GM19043 (cell line): Measurements from ENCODE around the gene TSPAN5.

Experiments
- ATAC-seq: cut with Tn5 transposase; IDR thresholded peaks from one replicate; pipeline ENCODE4 v1.9.1; 2021; ENCODE audit warnings: low read depth; ENCODE audit not compliant: unreplicated experiment

Gene TSPAN5

DNA sequence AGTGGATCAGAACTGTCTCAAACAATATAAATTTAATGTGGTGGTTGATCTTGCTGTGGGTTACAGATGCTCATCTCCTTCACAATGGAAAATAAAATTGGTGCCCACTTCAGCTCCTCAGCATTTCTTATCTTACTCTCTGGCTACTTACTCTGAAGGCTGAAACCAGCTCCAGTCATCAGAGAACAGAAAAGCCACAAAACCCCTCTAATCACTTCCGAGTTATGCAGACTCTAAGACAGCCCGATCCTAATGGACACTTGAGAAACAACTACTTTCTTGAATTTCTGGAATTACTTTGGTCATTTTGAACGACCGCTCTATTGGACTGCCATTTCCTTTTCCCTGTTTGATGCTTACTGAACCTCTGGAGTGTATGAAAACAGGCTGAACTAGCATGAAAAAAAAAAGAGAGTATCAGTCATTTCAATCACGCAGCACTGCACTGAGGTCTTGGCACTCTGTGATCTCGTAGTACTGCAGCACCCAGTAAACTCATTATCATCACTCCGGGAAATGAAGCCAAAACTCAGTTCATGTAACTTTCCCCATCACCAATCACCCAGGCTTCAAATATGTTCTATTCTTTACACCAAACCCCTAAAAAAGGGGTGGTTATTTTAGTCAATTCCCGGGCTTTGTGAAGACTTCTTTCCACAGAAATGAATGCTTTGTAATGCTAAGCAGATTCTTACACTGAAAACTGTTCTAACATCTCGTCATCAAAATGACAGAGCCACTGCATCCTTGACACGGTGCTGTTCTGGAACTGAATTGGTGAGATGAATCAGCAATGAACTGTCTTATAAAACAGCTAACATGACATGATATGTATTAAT, 54.5 kb downstream of the TSPAN5 start:
- no peak for ATAC-seq

DNA sequence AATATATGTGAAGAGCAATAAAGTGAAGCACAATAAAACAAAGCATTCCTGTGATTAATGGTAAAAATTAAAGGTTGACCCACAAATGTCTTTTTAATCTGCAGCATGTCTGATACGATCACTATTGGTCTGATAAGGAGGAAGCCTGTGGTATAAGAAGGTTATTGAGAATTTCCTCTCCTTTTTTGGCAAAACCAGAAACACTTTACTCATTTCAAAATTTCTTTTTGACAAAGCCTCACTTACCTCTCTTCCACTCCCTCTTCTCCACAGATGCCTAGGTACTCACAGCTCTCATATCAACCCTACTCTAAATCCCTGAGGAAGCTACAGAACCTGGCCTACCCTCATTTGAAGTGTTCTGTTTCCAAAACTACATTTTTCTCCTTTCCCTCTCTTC, 56.1 kb downstream of the TSPAN5 start:
- no peak for ATAC-seq

DNA sequence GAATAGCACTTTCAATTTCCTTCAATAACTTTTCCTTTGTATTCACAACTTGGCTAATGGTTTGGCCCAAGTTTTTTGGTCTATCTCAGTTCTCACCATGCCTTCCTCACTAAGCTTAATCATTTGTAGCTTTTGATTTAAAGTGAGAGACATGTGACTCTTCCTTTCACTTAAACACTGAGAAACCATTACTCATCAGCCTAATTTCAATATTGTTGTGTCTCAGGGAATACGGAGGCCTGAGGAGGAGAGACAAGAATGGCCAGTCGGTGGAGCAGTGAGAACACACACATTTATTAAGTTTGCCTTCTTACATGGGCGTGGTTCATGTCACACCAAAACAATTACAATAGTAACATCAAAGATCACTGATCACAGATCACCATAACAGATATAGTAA, 56.7 kb downstream of the TSPAN5 start:
- peak; percentile 69 for ATAC-seq

DNA sequence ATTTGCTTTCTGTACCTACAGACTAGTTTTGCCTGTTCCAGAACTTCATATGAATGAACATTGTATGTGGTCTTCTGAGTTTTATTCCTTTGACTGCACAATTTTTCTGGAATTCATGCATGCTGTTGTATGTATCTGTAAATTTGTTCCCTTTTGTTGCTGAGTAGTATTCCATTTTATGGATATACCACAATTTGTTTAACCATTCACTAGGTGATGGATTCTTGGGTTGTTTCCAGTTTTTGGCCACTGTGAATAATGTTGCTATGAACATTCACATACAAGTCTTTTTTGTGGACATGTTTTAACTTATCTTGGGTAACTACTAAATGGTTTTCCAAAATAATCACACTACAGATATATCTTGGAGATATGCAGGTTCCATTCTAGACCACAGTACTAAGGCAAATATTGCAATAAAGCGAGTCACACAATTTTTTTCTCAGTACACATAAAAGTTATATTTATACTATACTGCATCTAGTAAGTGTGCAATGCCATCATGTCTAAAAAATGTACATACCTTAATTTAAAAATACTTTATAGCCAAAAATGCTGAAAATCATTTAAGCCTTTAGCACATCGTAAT, 58.7 kb downstream of the TSPAN5 start:
- ATAC-seq = no peak

DNA sequence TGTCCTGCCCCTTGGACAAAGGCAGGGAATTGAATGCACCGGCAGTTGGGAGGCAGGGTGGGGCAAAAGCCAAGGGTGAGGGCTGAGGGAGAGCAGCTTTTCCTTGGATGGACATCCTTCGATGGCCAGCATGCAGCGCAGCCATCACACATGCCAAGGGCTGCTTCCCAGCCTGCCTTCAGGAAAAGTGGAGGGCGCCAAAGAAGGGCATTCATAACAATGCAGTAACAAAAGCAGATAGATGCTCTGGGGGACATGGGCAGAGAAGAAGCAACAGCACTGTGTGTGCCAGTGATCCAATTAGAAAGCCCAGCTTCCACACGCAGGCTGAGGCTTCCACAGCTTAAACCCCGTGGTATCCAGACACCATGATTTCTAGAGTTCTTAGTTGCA, 71.5 kb downstream of the TSPAN5 start:
- no peak for ATAC-seq

DNA sequence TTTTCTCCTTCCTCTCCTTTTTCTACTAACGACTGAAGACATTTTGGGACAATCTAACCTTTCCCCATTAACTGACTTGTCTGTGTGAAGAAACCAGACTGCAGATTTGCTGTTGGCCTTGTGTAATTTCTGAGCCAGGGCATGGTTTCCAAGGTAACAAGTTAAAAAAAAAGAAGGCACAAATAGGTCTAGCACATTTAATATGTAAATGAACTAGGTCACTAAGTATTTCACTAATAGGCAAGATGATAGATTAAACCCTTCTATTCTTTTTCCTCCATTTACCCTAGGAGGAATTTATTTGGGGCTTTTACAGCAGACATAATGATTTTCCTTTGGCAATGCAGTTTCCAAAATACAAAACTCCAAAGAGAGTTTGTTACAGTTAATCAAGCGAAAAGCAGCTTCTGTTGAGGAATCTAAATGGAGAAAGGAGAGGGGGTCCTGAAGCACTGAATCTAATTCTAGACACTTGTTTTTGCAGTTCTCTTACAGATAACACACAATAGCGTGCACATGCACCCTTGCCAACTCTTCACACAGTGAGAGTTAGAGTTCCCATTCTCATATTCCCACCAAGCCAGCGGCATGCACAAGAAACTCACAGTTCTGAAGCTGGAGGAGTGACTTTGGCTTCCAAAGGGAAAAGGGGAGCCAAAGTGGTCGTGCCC, 72.0 kb downstream of the TSPAN5 start:
- ATAC-seq = no peak

DNA sequence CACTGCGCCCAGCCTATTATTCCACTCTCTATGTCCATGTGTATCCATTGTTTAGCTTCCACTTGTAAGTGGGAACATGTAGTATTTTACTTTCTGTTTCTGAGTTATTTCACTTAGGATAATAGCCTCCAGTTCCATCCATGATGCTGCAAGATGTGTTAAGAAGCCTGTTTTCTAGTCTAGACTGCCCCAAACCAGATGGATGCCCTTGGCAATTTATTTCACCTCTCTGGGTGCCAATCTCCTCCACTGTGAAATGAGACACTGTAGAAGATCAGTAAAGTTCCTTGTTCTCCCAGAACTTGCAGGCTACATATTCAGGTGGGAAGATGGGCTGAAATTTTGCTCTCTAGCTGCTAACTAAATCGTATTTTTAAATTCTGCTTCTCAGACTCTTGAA, 72.8 kb downstream of the TSPAN5 start:
- ATAC-seq = no peak

DNA sequence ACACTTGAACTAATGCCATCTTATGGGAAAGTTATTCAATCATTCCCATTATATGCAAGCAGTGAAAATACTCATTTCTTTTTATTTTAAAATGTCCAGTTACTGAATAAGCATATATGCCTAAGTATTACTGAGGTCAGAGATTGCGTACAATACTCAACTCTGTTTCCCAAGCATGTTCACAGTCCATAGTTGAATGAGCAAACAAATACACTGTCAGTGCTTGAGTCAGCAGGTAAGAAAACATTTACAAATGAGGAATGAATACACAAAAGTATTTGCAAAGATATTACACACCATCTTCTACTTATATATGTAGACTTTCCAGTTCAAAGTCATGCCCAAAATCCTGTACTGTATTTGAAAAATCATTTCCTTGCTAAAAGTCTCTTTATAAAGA, 74.1 kb downstream of the TSPAN5 start:
- no peak for ATAC-seq

DNA sequence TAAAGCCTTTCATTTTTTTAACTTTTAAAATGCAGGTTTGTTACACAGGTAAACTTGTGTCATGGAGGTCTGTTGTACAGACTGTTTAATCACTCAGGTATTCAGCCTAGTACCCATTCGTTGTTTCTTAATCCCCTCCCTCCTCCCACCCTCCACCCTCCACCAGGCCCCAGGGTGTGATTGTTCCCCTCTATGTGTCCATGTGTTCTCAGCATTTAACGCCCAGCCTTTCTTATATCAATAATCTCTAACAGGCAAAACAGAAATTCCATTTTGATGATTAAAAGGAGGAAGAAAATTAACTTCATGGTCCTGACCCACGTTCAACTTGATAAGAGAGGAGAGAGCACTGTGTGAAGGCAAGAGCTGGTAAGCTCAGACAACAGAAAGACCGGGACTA, 75.1 kb downstream of the TSPAN5 start:
- ATAC-seq = no peak

DNA sequence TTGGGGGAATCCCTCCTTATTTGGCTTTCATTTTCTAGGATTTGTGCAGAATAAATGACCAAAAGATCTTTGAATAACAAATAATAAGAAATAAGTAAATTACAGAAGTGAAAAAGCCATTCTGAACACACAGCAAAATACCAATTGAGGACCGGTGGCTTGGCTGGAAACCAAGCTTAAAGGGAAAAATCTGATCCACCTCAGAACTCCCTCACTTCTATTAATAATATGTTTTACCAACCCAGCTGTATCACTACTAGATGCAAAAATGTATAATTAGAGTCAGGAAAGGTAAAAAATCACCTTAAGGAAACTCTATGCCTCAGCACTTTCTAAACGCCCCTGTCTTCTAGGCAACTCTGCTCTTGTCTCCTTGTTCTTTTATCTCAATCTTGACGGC, 77.3 kb downstream of the TSPAN5 start:
- no peak for ATAC-seq

DNA sequence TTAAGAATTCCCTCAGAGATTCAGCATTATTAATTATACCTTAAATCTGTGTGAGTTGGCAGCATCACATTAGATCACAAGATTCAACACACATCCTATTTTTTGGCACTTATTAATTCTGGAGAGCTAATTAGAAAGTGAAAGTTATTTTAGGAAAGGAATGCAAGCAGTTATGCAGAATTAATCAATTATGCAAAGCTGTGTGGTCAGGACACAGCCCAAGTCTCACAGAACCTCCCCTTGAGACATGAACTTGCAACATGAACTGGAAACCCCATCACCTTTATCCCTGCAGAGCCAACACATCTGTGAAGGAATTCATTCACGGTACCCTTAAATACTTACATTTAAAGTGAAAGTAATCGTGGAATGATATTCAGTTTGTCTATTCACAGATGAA, 80.5 kb downstream of the TSPAN5 start:
- ATAC-seq = no peak

DNA sequence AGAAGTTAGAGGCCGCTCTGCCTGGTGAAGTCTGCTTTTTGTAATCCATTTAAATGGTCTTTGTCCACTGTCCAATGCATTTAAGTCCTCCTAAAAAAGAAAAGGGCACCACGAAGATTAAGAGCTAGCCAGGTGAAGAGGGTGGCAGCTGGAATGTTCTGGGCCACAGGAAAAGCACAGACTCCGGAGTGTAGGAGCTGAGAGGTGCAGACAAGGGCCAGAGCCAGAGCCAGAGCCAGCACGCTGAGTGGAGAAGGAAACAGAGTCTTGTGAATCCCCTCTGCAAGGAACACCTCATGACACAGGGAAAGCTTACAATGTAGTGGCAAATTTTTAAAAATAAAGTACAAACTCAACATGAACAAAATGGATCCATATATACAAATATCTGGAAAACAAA, 83.6 kb downstream of the TSPAN5 start:
- ATAC-seq = no peak

DNA sequence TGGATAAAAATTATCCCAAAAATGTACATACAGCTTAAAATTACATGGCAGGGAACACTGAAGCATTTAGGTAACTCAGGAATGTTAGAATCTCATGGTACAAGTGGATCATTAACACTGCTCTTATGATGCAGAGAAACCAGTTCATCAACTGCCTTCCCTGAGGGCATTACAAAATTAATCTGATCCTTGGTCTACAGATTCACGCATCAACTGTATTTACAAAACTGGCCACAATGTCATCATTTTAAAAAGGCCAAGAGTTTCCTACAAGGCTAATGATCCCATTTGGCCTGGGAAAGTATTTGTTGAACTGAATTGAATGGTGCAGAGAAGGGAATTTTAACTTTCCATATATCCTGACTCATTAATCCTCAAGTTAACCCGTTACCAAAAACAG, 84.6 kb downstream of the TSPAN5 start:
- no peak for ATAC-seq

DNA sequence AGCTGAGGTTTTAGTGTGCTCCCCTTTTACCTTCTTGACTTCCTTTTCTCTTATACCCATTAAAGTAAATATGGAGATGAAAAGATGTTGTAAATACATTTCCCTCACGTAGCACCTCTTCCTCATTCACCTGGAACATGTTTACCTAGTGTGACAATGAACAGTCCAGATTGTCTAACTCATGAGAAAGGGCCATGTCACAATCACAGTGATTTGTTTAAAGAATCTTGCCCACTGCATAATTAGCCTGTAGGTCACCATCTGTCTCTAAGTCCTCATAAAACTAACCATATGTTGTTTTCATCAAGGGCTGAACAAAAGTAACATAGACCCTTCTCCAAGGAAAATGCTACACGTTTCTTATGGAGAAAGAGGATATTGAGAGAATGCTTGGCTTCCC, 85.7 kb downstream of the TSPAN5 start:
- no peak for ATAC-seq

DNA sequence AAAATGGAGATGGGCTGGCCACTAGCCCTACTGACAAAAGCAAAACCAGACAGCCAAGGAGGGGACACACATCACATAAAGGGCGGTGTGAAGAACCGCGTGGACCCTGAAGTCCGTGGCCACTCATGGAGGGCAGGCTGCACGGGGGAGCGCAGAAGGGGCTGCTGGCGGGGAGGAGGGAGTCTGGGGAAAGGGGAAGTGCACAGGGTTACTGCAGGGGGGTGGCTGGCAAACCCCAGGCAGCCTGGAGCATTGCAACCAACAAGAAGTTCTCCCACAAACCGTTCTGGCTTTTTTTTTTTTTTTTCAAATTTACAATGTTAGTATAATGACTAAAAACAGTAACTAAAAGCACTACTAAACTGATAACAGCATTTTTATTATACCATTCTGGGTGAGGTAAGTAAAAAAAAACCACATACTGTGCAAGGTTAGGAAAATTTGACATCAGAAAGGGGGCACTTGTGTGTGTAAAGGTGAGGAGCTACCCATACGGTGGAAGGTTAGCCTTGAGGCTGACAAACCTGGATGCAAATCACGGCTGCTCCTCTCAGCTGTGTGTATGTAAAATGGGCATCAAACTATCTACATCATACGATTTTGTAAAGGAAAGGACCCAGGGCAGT, 87.1 kb downstream of the TSPAN5 start:
- no peak for ATAC-seq

DNA sequence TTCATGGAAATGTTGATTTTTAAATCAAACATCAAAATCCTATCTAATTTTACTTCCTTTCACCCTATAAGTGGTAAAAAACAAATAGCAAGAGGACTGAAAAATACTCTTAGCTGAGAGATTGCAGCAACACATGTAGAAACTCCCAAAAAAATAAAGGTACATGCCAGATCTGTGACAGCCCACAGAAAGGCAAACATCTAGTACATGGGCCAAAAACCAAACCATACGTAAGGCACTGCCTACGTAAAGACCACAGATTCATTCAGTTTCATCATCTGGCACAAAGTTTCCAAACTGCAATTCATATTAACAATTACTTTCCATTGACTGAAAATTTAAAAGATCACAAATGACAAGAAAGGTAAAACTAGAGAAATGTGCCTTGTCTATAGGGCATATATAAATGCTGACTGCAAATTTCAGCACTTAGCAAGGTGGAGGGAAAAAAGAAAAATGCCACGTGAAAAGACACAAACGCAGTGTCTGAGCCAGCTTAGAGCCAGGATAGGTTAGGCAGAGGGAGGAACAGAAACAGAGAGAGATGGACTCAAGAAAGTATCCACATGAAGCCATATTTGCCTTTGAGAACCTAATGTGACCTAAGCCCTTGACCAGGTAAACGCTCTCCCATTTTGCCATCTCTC, 88.1 kb downstream of the TSPAN5 start:
- ATAC-seq = no peak

DNA sequence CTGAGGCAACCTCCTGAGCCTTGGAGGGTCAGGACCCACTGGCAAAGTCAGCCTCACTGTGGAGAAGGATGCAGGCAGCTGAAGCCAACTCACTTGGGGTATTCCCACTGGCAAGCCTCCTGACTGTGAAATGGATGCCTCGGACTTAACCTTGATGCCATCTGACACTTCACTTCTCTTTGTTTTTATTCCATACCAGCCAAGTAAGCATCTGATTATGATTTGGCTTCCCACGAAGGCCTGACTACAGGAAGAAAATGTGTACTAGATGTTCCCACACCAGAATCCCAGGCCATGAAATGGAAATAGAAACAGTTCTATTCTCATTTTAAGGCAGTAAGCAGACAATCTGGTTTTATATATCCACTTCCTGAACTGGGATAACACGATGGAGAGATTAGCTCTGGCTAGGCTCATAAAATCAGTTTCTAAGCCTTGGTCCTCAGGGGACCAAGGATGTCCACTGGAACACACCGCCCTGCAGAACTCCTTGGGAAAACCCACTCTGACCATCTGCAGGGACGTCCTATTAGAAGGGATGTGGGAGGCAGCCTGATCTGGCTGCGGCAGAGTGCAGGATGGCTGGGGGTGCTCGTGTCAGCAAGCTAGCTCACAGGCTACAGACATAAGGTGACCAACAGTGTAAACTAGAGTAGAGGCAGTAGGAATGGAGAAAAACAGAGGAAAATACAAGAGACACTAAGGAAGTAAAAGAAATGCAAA, 89.3 kb downstream of the TSPAN5 start:
- ATAC-seq = no peak

DNA sequence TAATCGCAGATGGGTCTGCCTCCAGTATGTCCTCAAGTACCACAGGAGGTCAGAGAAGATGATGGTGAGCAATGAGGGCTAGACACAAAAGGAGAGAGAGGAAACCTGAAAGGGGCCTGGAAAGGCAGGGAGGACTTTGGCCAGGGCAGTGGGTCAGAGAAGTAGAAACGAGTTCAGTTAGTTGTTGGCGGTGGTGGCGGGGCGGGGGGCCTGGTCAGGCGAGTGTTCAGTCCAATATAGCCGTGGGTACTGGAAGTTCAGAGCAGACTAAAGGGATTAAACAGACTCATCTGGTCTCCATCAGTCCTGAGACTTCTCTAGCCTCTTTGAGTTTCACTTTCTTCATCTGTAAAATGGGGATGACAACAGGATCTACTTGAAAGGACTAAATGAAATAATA, 90.8 kb downstream of the TSPAN5 start:
- ATAC-seq = no peak

DNA sequence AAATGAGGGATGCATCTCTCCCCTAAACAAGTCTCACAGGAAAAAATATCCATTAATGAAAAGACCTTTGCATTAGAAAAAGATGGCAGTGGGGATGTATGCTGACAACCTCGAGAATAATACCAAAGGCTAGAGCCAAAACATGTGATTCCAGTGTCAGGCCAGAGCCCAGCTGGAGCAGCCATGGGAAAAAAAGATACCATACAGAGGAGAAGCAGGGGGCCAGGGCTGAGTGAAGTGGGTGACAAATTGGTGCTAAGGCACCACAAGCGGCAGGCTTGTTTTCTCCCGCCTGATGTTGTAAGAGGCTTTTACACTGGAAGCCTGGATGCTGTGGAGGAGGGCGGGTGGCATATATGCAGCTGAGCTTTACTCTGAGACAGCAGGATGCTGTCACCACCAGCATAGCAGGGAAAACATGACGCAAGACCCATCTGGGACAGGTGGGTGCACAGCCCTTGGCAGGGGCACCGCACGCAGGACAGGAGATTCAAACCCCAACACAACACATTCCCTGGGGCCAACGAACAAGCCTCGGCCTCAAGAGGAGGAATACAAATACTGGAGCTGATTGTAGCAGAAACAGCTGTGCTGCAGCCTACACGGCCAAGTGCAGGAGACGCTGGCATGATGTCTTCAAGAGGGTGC, 91.9 kb downstream of the TSPAN5 start:
- ATAC-seq = no peak
